ENCODE data around the gene AQP11. TPM values are rescaled to one million over a fixed set of nuclear protein-coding genes. Genes with fewer than 3 reads are reported as not detected.
A peak's percentile ranks its signal among the peaks of the same experiment; 100 is the strongest.
"Not testable (repeated sequence)": the region's sequence is repeated elsewhere in the genome, so short reads cannot be mapped to it uniquely, and the experiment has no call there.

Gene AQP11
- 1 to 10 TPM; 4.0 to 7.1 TPM for total RNA-seq
- long read RNA-seq, transcript AQP11-201 (3 exons, 2,152 nt) = major isoform, 7 of 14 reads
- long read RNA-seq, partial matches to known transcripts = 0 of 14 reads
- long read RNA-seq, other reads (novel, unspliced or antisense) = 7 of 14 reads

- intact Hi-C loops (cut with DNase I, micrococcal nuclease) = no loop called here
- peak; percentile 94 for DNase-seq
- peak; percentile 90 for ATAC-seq
Observed at GRCh38 chr11:77589521-77590193, at the start of gene AQP11. Gene AQP11 (plus strand): TSS chr11:77589953. CDS start chr11:77589993, 40 bp downstream.

GRCh38 chr11:77542296-77542695 is 47.5 kb upstream of the AQP11 start:
- no peak for DNase-seq
- intact Hi-C loops (cut with DNase I, micrococcal nuclease) = loop anchor here in 1 of 2 donors (10.0 kb wide), 1 partner anchor 347 kb away; no protein-coding TSS in a partner anchor

GRCh38 chr11:77547047-77547836 is 42.5 kb upstream of the AQP11 start:
- ATAC-seq = peak; percentile 64
- DNase-seq = no peak
- intact Hi-C loops (cut with DNase I, micrococcal nuclease) = loop anchor here (5.0 to 10.0 kb wide), 3 partner anchors 352 to 420 kb away; partner anchors contain the start of gene MYO7A (in 1 of the 2)

More at GRCh38 chr11:77542296-77542695, 47.5 kb upstream of the AQP11 start:
- ATAC-seq = no peak

GRCh38 chr11:77547863-77548551 is 41.7 kb upstream of the AQP11 start:
- intact Hi-C loops (cut with DNase I, micrococcal nuclease) = loop anchor here (5.0 to 10.0 kb wide), 3 partner anchors 353 to 421 kb away; partner anchors contain the start of gene MYO7A (in 1 of the 2)
- ATAC-seq = peak; percentile 91
- DNase-seq = peak in 1 of 2 donors; percentile 19

DNA sequence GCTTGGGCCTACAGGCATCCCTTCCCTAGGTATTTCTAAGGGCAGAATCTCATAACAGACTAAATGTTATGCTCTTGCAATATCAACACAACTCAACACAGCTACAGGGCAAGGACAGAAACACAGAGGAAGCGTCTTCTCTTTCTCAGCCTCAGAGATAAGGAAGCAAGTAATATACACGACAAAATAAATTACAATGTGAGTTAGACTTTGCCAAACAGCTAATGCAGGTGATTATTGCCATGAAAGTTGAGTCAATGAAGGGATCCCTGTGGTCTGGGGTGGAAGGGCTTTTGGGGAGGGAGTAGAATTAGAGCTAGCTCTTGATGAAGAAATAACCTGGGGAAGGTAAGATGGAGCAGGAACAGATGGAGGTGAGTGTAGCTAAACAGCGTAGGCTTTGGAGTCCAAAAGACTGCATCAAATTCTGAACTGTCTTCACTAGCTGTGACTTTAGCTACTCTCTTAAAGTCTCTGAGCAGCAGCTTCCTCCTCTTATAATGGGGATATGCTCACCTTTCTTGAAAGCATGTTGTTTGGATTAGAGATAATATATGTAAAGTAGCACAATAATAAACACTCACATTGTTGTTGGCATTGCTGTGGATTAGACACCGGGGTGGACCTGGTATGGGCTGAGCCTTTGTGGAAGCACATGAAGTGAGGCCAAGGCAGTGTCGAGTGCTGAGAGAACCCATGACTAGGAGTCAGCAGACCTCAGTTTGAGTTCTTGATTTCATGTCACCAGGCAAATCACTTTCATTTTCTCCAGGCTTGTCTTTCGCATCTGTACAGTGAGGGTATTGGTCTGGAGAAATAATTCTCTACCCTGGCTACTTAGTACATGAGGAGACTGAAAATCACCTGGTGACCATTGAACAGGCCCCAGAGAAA is 41.0 kb upstream of the AQP11 start:
- ATAC-seq = peak; percentile 29
- intact Hi-C loops (cut with DNase I, micrococcal nuclease) = loop anchor here (5.0 to 10.0 kb wide), 3 partner anchors 354 to 421 kb away; partner anchors contain the start of gene MYO7A (in 1 of the 2)
- DNase-seq = no peak

DNA sequence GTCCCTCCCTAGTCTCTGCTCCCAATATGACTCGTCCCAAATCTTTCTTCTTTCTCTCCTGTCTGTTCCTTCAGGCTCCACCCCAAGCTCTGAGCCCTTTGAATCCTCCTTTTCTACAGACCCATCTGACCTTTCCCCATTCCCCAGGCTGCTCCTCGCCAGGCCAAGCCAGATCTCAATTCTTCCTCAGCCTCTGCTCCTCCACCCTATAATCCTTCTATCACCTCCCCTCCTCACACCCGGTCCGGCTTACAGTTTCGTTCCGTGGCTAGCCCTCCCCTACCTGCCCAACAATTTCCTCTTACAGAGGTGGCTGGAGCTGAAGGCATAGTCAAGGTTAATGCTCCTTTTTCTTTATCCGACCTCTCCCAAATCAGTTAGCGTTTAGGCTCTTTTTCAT is 38.3 kb upstream of the AQP11 start:
- DNase-seq, ATAC-seq: not testable (repeated sequence)
- intact Hi-C loops (cut with DNase I, micrococcal nuclease) = loop anchor here in 1 of 2 donors (10.0 kb wide), 1 partner anchor 417 kb away; no protein-coding TSS in a partner anchor

DNA sequence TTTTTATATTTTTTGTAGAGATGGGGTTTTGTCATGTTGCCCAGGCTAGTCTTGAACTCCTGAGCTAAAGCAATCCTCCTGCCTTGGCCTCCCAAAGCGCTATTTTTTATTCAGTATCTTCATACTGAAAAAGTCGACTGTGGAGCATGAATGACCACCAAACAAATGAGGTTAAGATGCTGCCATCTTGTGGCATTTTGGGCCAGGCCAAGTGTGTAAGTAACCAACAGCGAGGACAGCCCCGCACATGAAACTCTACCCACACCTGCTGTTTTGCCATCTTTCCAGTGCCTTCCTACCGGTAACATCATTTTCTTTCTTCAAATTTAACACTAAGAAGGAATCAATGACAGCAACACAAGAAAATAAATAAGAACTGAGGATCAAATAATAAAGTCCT is 32.2 kb upstream of the AQP11 start:
- intact Hi-C loops (cut with DNase I, micrococcal nuclease) = loop anchor here in 1 of 2 donors (10.0 kb wide), 1 partner anchor 423 kb away; no protein-coding TSS in a partner anchor
- peak in 1 of 2 donors; percentile 35 for DNase-seq
- ATAC-seq = no peak

- ATAC-seq (no peak), DNase-seq (no peak)
- intact Hi-C loops (cut with DNase I, micrococcal nuclease) = loop anchor here in 1 of 2 donors (10.0 kb wide), 1 partner anchor 424 kb away; no protein-coding TSS in a partner anchor
Observed at GRCh38 chr11:77558380-77558779, 31.4 kb upstream of the AQP11 start.

GRCh38 chr11:77559686-77560401 is 29.9 kb upstream of the AQP11 start:
- intact Hi-C loops (cut with DNase I, micrococcal nuclease) = loop anchor here in 1 of 2 donors (10.0 kb wide), 1 partner anchor 425 kb away; no protein-coding TSS in a partner anchor
- ATAC-seq (peak; percentile 77), DNase-seq (no peak)

DNA sequence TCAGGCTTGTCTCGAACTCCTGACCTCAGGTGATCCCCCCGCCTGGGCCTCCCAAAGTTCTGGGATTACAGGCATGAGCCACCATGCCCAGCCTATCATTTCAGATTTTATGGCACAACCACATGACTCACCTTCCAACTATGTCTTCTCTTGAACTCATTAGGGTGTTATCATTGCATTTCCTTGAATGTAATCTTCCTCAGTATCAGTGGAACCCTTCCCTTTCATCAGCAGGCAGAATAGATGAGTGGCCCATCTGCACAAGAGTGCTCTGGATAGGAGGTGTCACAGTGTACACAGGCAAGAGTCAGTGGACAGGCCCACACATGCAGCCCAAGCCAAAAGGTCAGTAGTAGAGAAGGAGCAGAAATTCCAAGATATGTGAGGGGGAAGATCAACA is 29.1 kb upstream of the AQP11 start:
- ATAC-seq (peak; percentile 83), DNase-seq (no peak)
- intact Hi-C loops (cut with DNase I, micrococcal nuclease) = no loop called here

DNA sequence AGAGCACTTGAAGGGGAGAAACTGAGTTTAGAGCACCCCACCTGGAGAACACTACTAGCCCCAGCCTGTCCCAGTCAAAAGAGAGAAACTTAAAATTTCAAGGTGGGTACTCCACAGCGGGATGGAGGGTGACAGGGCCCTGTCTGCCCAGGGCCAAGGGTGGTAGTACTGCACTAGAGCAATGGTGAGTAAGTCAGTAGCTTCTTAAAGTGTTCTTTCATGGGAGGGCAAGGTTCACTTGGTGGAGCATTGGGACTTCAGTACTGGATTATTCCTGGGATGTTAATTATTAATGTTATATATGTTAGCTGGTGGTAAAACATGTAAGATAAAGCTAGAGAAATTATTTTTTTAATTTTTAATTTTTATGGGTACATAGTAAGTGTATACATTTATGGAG is 28.5 kb upstream of the AQP11 start:
- DNase-seq (no peak), ATAC-seq (peak; percentile 83)
- intact Hi-C loops (cut with DNase I, micrococcal nuclease) = no loop called here

- no peak for DNase-seq
- no peak for ATAC-seq
- intact Hi-C loops (cut with DNase I, micrococcal nuclease) = no loop called here
Observed at GRCh38 chr11:77568306-77568705, 21.4 kb upstream of the AQP11 start.

DNA sequence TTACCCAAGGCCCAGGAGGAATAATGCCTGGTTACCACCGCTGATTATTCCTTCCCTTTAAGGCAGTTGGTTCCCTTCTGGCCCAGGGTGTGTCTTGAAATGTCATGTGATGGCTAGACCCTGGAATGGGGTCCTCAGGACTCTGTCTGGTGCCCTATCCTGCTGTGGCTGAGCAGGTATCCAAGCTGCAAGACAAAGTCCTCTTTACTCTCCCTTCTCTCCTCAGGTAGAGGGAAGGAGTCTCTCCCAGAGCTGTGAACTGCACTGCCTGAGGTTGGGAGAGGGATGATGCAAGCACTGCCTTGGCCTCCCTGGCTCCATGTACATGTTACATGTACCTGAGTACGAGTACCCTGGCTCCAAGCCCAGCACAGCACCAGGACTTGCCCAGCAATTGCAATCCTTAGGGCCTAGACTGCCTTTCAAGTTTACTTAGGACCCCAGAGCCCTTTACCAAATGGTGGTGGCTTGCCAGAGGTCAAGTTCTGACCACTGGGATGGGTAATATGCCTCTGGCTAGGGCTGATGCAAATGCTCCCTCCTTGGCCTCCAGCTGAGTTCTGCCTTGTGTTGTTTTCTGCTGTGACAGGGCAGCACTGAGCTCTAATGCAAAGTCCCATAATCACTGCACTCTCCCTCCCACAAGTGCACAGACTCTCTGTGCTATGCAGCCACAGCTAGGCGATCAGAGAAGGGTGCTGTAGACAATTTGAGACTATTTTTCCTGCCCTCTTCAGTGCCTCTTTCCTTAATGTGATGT is 20.7 kb upstream of the AQP11 start:
- DNase-seq (no peak), ATAC-seq (no peak)
- intact Hi-C loops (cut with DNase I, micrococcal nuclease) = no loop called here

DNA sequence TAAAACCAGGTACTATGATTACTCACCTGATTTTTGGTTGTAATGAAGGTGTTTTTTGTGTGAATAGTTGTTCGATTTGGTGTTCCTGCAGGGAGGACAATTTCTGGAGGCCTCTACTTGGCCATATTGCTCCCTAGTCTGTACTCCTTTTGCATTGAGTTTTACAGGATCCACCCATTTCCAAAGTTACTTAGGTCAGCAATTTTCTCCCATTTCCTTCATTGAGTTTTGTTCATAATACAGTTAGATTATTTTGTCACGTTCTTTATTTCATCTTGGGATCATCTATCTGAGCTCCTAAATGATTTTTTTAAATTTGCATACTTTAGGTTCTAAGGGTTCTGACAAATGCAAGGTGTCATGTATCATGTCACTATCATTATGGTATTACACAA is 20.1 kb upstream of the AQP11 start:
- no peak for DNase-seq
- no peak for ATAC-seq
- intact Hi-C loops (cut with DNase I, micrococcal nuclease) = no loop called here

DNA sequence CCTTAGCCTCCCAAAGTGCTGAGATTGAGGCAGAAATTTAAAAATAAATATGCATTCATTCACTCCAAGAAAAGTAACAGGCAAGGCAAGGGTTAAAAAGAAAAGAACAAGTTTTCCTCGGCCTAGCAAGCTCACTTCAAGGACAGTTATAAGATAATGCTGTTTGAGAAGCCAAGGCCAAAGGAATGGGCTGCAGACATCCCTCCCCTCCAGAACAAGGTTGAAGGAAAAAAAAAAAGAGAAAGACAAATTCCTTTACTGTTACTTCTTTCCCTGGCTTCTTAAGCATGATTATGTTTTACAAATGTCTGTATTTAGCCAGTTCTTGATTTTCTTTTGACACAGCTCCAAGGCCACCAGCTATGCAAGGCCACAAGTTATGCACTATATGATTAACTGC is 18.9 kb upstream of the AQP11 start:
- intact Hi-C loops (cut with DNase I, micrococcal nuclease) = not testable (repeated sequence)

GRCh38 chr11:77575428-77575827 is 14.3 kb upstream of the AQP11 start:
- ATAC-seq; DNase-seq; intact Hi-C loops (cut with DNase I, micrococcal nuclease): not testable (repeated sequence)

More for the DNA sequence above, 18.9 kb upstream of the AQP11 start:
- not testable (repeated sequence) for ATAC-seq, DNase-seq

All from left colon (tissue), 2 donors.